Sigmoid colon (tissue), 4 donors: ENCODE measurements around the gene BDKRB2.

ENCODE experiments used
- CTCF ChIP-seq, 4 experiments: fragments of 450-650 bp in 3 of 4; fragments of 200-600 bp in 1 of 4; IDR thresholded peaks; one replicate each; pipeline ENCODE4 v1.5.1; 2016 to 2019; ENCODE audit warnings: antibody characterized with exemption in 4 of 4, mild to moderate bottlenecking in 3 of 4, moderate library complexity in 2 of 4
- EP300 ChIP-seq, 4 donors: sonication (generic); formaldehyde crosslinking; IDR thresholded peaks; one replicate each; pipeline ENCODE4 v1.6.1; 2017; ENCODE audit warnings: antibody characterized with exemption in 4 of 4
- POLR2A ChIP-seq, 2 donors: fragments of 450-650 bp; IDR thresholded peaks; one replicate each; pipeline ENCODE4 v1.6.1; 2016; ENCODE audit warnings: antibody characterized with exemption in 2 of 2, mild to moderate bottlenecking in 2 of 2, moderate library complexity in 2 of 2

- TF ChIP-seq CTCF (IDR thresholded peaks at IDR 0.05) (no peak), EP300 (IDR thresholded peaks at IDR 0.05) (no peak), POLR2A (IDR thresholded peaks at IDR 0.05) (no peak)
Measured at GRCh38 chr14:96233661-96234060, 29.0 kb downstream of the BDKRB2 start.
